GM10266 (cell line): ENCODE measurements around the gene KCNIP1.

ENCODE experiments used
- DNase-seq: peaks from one replicate; pipeline ENCODE4 v3.0.0; 2012; ENCODE audit errors: extremely low spot score
- CTCF ChIP-seq: IDR thresholded peaks from 2 replicates; pipeline ENCODE4 v1.5.1; 2012; ENCODE audit warnings: mild to moderate bottlenecking, low read depth; ENCODE audit not compliant: control insufficient read depth, insufficient read depth; ENCODE audit errors: missing control alignments

KCNIP1 gene

GRCh38 chr5:170632985-170633234 lies 129.1 kb downstream of the KCNIP1 start:
- DNase-seq, result peak; percentile 85
- TF ChIP-seq CTCF, result peak; percentile 93

GRCh38 chr5:170633235-170634081 lies 129.6 kb downstream of the KCNIP1 start:
- no peak for DNase-seq
- TF ChIP-seq CTCF, result no peak

- no peak for TF ChIP-seq CTCF
- no peak for DNase-seq
Measured at GRCh38 chr5:170634256-170634990, 130.6 kb downstream of the KCNIP1 start.

GRCh38 chr5:170635706-170636105 lies 131.9 kb downstream of the KCNIP1 start:
- no peak for DNase-seq
- no peak for TF ChIP-seq CTCF

- no peak for TF ChIP-seq CTCF
- DNase-seq, result no peak
Measured at GRCh38 chr5:170636206-170636605, 132.4 kb downstream of the KCNIP1 start.

- TF ChIP-seq CTCF, result no peak
- DNase-seq, result no peak
Measured at GRCh38 chr5:170636801-170637477, 133.1 kb downstream of the KCNIP1 start.

- TF ChIP-seq CTCF, result no peak
- DNase-seq, result no peak
Measured at GRCh38 chr5:170638051-170638450, 134.2 kb downstream of the KCNIP1 start.
